ENCODE measurements around the gene FAM53C. TPM values are rescaled to one million over a fixed set of nuclear protein-coding genes. Genes with fewer than 3 reads are reported as not detected.

FAM53C gene
- total and polyA plus RNA-seq, 2 donors (not counting 3 experiments of a cell fraction or from before 2014, with no cell fraction given) = 37.4 to 37.9 TPM

DNA sequence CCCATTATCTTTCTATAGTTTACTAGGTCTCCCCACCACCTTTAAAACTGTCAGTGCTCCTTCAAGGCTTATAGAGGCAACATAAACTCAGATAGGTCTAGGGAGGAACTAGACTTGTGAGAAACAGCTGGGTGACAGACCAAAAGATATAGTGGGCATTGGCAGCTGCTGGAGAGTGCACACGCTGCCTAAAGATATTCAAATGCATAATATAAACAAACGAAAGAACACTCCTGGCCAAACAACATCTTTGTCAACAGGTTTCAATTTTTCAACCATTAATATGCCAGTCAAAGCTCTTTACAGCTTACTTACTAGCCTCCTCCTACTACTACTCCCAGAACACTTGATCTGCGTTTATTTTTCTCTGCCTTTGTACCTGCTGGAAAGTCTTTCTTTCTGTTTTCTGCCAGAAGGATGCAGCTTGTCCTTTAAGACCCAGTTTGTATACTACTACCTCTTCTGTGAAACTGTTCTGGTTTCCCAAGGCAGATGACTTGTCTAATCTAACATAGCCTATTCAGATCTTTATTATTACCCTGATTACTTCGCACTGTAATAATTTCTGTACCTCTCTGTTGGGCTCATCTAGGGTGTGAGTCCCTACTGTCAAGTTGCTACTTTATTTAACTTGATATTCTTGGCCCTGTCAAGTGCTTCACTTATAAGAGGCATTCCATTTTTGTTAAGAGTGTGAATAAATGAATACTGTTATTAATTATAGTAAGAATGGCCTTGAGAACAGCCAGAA lies 28.7 kb downstream of the FAM53C start:
- dilution Hi-C loops (cut with MboI; ENCODE audit: extremely low pct_ligation_motif_present, low sequenced_read_pairs) = no loop called here
- intact Hi-C loops (cut with micrococcal nuclease) = no loop called here

More for the DNA sequence above, 28.7 kb downstream of the FAM53C start:
- Histone ChIP-seq H3K4me2 (ENCODE audit: insufficient read depth, low read length) (no peak overlapping the region), H4K20me1 (replicated peaks; ENCODE audit: control insufficient read depth, extremely low read depth, insufficient read depth, low read length) (peaks cover 3% of the 10 kb centered on the region), H3K9me3 (replicated peaks; ENCODE audit: control insufficient read depth, insufficient read depth, low read length) (no peaks in the 10 kb centered on the region), H3K27ac (ENCODE audit: insufficient read depth, low read depth, low read length) (no peak overlapping the region), H3K36me3 (ENCODE audit: control insufficient read depth in 2 of 2, extremely low read depth in 1 of 2, insufficient read depth in 2 of 2, low read length in 2 of 2) (no peaks in the 10 kb centered on the region), H3K27me3 (ENCODE audit: control insufficient read depth in 2 of 2, insufficient read depth in 2 of 2, low read length in 2 of 2) (no peaks in the 10 kb centered on the region), H3K9ac (replicated peaks; ENCODE audit: extremely low read depth, insufficient read depth, low read length) (no peak overlapping the region), H3K4me3 (replicated peaks in 1 of 3; ENCODE audit: insufficient read depth in 1 of 3, low read depth in 1 of 3, low read length in 3 of 3) (no peak overlapping the region), H3K4me1 (ENCODE audit: control insufficient read depth, extremely low read depth, insufficient read depth, low read length) (peaks cover 20% of the 10 kb centered on the region), H3K9me1 (replicated peaks; ENCODE audit: control insufficient read depth, extremely low read depth, insufficient read depth, low read length) (no peaks in the 10 kb centered on the region), H3K79me2 (ENCODE audit: control insufficient read depth, insufficient read depth, low read length) (peaks cover 70% of the 10 kb centered on the region), H2AFZ (ENCODE audit: low read depth, low read length) (no peak overlapping the region)
- ChIA-PET POLR2A (no interaction called here), CTCF (interaction anchor here (0.5 to 6.6 kb wide), 2 partner anchors 13 to 146 kb away, joined by 3 to 71 read pairs; partner anchors contain the start of gene KDM3B)
- no peak for FAIRE-seq
- TF ChIP-seq FOS (IDR thresholded peaks at IDR 0.05; ENCODE audit: borderline replicate concordance, insufficient read depth, low read length) (no peak), GATA2 (IDR thresholded peaks at IDR 0.05; ENCODE audit: insufficient read depth, insufficient read length, low read depth, low read length) (no peak), JUN (IDR thresholded peaks at IDR 0.05; ENCODE audit: borderline replicate concordance, insufficient read depth, insufficient read length, low read depth) (no peak), EZH2 (IDR thresholded peaks at IDR 0.05; ENCODE audit: borderline replicate concordance, low read depth, low read length, severe bottlenecking) (no peak), POLR2A (IDR thresholded peaks at IDR 0.05; ENCODE audit: low read depth, low read length) (no peak), MYC (IDR thresholded peaks at IDR 0.05; ENCODE audit: low read depth, low read length) (no peak), POLR2AphosphoS5 (IDR thresholded peaks at IDR 0.05; ENCODE audit: insufficient read depth, low read depth, low read length) (no peak)
- TF ChIP-seq, protein P1, sequence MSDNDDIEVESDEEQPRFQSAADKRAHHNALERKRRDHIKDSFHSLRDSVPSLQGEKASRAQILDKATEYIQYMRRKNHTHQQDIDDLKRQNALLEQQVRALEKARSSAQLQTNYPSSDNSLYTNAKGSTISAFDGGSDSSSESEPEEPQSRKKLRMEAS (IDR thresholded peaks at IDR 0.05; ENCODE audit: insufficient read depth, insufficient read length) = no peak
- TF ChIP-seq, protein P2, sequence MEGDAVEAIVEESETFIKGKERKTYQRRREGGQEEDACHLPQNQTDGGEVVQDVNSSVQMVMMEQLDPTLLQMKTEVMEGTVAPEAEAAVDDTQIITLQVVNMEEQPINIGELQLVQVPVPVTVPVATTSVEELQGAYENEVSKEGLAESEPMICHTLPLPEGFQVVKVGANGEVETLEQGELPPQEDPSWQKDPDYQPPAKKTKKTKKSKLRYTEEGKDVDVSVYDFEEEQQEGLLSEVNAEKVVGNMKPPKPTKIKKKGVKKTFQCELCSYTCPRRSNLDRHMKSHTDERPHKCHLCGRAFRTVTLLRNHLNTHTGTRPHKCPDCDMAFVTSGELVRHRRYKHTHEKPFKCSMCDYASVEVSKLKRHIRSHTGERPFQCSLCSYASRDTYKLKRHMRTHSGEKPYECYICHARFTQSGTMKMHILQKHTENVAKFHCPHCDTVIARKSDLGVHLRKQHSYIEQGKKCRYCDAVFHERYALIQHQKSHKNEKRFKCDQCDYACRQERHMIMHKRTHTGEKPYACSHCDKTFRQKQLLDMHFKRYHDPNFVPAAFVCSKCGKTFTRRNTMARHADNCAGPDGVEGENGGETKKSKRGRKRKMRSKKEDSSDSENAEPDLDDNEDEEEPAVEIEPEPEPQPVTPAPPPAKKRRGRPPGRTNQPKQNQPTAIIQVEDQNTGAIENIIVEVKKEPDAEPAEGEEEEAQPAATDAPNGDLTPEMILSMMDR (IDR thresholded peaks at IDR 0.05; ENCODE audit: extremely low read depth in 1 of 2, insufficient read depth in 1 of 2, low read depth in 1 of 2, low read length in 2 of 2) = no peak
- no peak for DNase-seq (ENCODE audit: low read depth, low spot score)
- BruUV-seq (replicated peaks) = no TSS peak
